Kasumi-1 (cell line): ENCODE measurements around the gene RNASEL.
A peak's percentile ranks its signal among the peaks of the same experiment; 100 is the strongest.

Experiments used
- DNase-seq, 2 experiments: peaks; one replicate each; lab custom pipeline; 2025; lab: John Stamatoyannopoulos, UW

The RNASEL gene

GRCh38 chr1:182600745-182601415, 11.8 kb upstream of the RNASEL start:
- no peak for DNase-seq

- DNase-seq = no peak
These were observed 11.1 kb upstream of the RNASEL start for GRCh38 chr1:182600036-182600713.

GRCh38 chr1:182599339-182599738, 10.3 kb upstream of the RNASEL start:
- no peak for DNase-seq

GRCh38 chr1:182598296-182598695, 9.2 kb upstream of the RNASEL start:
- DNase-seq = no peak

GRCh38 chr1:182596934-182597333, 7.9 kb upstream of the RNASEL start:
- no peak for DNase-seq

- peak; percentile 59 to 80 for DNase-seq
These were observed 6.7 kb upstream of the RNASEL start for GRCh38 chr1:182595641-182596240.

GRCh38 chr1:182589931-182590330, 875 bp upstream of the RNASEL start:
- DNase-seq = no peak

GRCh38 chr1:182589520-182589919, 464 bp upstream of the RNASEL start:
- no peak for DNase-seq

- no peak for DNase-seq
These were observed 1.2 kb downstream of the RNASEL start for GRCh38 chr1:182587666-182588499.

GRCh38 chr1:182587093-182587492, 2.0 kb downstream of the RNASEL start:
- no peak for DNase-seq

GRCh38 chr1:182586380-182586779, 2.7 kb downstream of the RNASEL start:
- DNase-seq = no peak

- DNase-seq = no peak
These were observed 4.3 kb downstream of the RNASEL start for GRCh38 chr1:182584746-182585145.

GRCh38 chr1:182580736-182581135, 8.3 kb downstream of the RNASEL start:
- DNase-seq = no peak

- no peak for DNase-seq
These were observed 13.4 kb downstream of the RNASEL start for GRCh38 chr1:182575540-182576149.

- DNase-seq = no peak
These were observed 14.9 kb downstream of the RNASEL start for GRCh38 chr1:182574156-182574555.

- no peak for DNase-seq
These were observed 18.5 kb downstream of the RNASEL start for GRCh38 chr1:182570611-182570970.

- DNase-seq = no peak
These were observed 19.0 kb downstream of the RNASEL start for GRCh38 chr1:182569939-182570610.

GRCh38 chr1:182568647-182569284, 20.3 kb downstream of the RNASEL start:
- DNase-seq = no peak

GRCh38 chr1:182567629-182568028, 21.4 kb downstream of the RNASEL start:
- no peak for DNase-seq

GRCh38 chr1:182565537-182565936, 23.5 kb downstream of the RNASEL start:
- no peak for DNase-seq

GRCh38 chr1:182564406-182565004, 24.6 kb downstream of the RNASEL start:
- DNase-seq = no peak
